NT2/D1 (cell line): ENCODE measurements around the gene GPR108.
"Not testable (repeated sequence)": the region's sequence is repeated elsewhere in the genome, so short reads cannot be mapped to it uniquely, and the experiment has no call there.

Experiments
- DNase-seq: peaks from one replicate; pipeline ENCODE4 v3.0.0-alpha.2; 2011; ENCODE audit warnings: low read depth, low spot score
- H3K27me3 ChIP-seq: 2 replicates; pipeline ENCODE4 v1.6.0; 2011; ENCODE audit warnings: mild to moderate bottlenecking; ENCODE audit not compliant: insufficient read length, insufficient read depth
- H3K36me3 ChIP-seq: 2 replicates; pipeline ENCODE4 v1.6.1; 2011; ENCODE audit warnings: mild to moderate bottlenecking, low read length, mixed read lengths; ENCODE audit not compliant: insufficient read depth, insufficient read length
- H3K4me1 ChIP-seq: 2 replicates; pipeline ENCODE4 v1.5.1; 2011; ENCODE audit not compliant: insufficient read depth, insufficient read length
- H3K4me3 ChIP-seq: 2 replicates; pipeline ENCODE4 v1.5.1; 2011; ENCODE audit warnings: low read depth; ENCODE audit not compliant: insufficient read length
- H3K9ac ChIP-seq: 2 replicates; pipeline ENCODE4 v1.6.0; 2011; ENCODE audit warnings: low read depth; ENCODE audit not compliant: insufficient read length
- H3K9me3 ChIP-seq: 2 replicates; pipeline ENCODE4 v1.5.1; 2011; ENCODE audit warnings: mild to moderate bottlenecking, low read length; ENCODE audit not compliant: insufficient read depth
- SUZ12 ChIP-seq: IDR thresholded peaks from 2 replicates; pipeline ENCODE4 v1.6.1; 2011; ENCODE audit not compliant: insufficient read length, insufficient read depth; ENCODE audit errors: extremely low read depth
- YY1 ChIP-seq: IDR thresholded peaks from 2 replicates; pipeline ENCODE4 v1.6.1; 2011; ENCODE audit not compliant: insufficient read length, insufficient read depth
- ZNF274 ChIP-seq: IDR thresholded peaks from 2 replicates; pipeline ENCODE4 v1.6.1; 2011; ENCODE audit warnings: mild to moderate bottlenecking, low read depth, low read length

GPR108 gene

DNA sequence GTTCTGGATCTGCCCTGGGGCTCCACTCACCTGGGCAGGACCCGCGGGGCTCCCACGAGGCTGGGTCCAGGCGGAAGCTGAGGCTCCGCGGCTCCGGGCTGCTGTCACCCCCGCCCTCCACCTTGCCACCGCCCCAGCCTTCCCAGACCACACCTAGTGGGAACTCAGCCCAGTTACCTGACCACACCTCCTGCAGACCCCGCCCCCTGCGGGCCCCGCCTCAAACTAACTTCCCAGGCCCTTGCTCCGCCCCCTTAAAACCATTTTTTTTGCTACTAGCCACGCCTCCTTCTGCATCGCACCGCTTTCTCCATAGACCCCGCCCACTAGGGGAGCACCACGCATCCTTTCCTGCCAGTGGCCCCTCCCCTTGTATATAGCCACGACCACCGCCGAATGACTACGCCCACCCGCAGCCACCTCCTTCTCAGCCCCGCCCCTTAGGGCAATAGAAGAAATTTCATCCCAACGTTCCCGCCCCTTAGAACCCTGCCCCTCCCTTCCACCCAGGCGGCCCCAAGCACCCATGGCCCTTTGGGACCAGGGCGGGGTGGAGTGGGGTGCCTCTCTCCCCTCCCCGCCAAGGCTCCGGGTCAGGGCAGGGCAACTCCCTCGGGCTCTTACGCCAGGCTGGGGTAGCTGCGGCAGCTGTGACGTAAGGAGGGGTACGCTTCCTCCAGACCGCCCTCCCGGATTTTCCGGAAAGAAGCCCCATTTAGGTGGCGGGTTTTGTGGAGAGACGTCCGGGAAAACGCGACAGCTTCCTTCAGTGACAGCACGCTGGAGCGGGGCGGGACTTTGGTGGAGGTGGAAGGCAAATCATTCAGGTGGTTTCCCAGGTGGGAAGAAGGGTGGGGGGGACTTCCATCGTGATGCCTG lies 30.2 kb upstream of the GPR108 start, which contains the start of gene SH2D3A:
Gene SH2D3A (minus strand): TSS at position 79 of the 879 bp plus-strand sequence. CDS start 3,687 bp downstream, outside the sequence.
- peak within 1 kb of the TSS; percentile 86 for H3K4me3 ChIP-seq

DNA sequence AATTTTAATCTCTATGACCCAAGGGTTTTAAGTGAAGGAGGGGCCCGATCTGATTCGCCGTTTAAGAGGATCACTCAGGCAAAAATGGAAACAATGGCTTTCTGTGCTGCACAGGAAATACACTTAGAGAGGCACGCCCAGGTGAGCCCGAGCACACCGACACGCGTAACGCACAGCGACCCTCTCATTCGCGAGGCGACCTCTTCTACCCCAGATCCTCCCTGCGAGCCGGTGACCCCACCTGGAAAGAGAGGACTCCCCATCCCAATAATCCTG lies 29.6 kb upstream of the GPR108 start:
- H3K4me3 ChIP-seq: peak overlapping the region; percentile 86
- H3K27me3 ChIP-seq: peaks cover 12% of the 10 kb centered on the region
- peaks cover 8% of the 10 kb centered on the region for H3K4me1 ChIP-seq
- no peak for DNase-seq
- H3K9me3 ChIP-seq: no peaks in the 10 kb centered on the region
- H3K9ac ChIP-seq: peak overlapping the region; percentile 88
- H3K36me3 ChIP-seq: no peaks in the 10 kb centered on the region
- no peak for TF ChIP-seq ZNF274
- no peak for TF ChIP-seq SUZ12

More for the DNA sequence above, 30.2 kb upstream of the GPR108 start, which contains the start of gene SH2D3A:
- Histone ChIP-seq H3K9ac (peak within 1 kb of the TSS; percentile 88), H3K9me3 (no peaks in the 10 kb centered on the region), H3K36me3 (no peaks in the 10 kb centered on the region), H3K27me3 (peaks cover 12% of the 10 kb centered on the region), H3K4me1 (peaks cover 8% of the 10 kb centered on the region)
- DNase-seq: peak; percentile 86
- TF ChIP-seq YY1 (no peak), ZNF274 (no peak), SUZ12 (no peak)

GRCh38 chr19:6766357-6767080 lies 29.1 kb upstream of the GPR108 start:
- TF ChIP-seq ZNF274 (no peak), SUZ12 (no peak), YY1 (no peak)
- no peak for DNase-seq
- Histone ChIP-seq H3K9ac (peak overlapping the region; percentile 88), H3K36me3 (no peaks in the 10 kb centered on the region), H3K4me3 (peak overlapping the region; percentile 86), H3K4me1 (peaks cover 8% of the 10 kb centered on the region), H3K9me3 (0 out of 2 replicates have a peak, but pooled peaks cover 2% of the 10 kb centered on the region), H3K27me3 (peaks cover 12% of the 10 kb centered on the region)

DNA sequence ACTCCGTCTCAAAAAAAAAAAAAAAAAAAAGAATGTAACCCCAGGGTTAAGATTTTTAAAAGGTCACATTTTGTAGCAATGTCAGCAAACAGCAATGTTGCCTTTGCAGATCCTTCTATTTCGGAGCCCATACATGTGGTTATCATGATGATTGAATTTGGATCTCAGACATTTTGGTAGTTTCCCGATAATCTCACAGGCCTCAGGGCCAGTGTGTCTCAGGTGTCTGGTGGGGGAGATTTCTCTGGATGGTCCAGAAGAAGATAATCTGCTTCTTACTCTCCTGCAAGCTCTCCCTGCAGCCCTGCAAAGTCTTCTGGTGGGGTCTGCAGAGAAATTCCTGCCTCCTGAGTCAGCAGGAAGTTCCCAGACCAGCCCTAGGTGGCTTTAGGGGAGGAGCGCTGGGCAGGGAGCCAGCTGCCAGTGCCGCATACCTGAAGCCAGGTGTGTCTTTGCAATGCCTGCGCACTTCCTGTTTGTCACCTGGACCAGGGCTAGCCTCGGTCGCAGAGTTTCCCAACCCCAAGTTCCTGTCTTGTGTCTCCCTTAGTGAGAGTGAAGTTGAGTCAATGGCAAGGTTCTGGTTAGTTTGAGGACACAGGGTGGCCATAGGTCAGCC lies 28.5 kb upstream of the GPR108 start:
- Histone ChIP-seq H3K9ac (peak overlapping the region; percentile 7), H3K4me1 (peaks cover 8% of the 10 kb centered on the region), H3K27me3 (peaks cover 12% of the 10 kb centered on the region), H3K4me3 (peak overlapping the region; percentile 86), H3K9me3 (peaks cover 8% of the 10 kb centered on the region; the same call in 1 of the 2 replicates), H3K36me3 (no peaks in the 10 kb centered on the region)
- DNase-seq: peak; percentile 70
- TF ChIP-seq YY1: no peak
- no peak for TF ChIP-seq SUZ12
- no peak for TF ChIP-seq ZNF274

GRCh38 chr19:6762253-6762797 lies 24.9 kb upstream of the GPR108 start:
- H3K9ac ChIP-seq, H3K4me3 ChIP-seq, DNase-seq, H3K4me1 ChIP-seq, H3K36me3 ChIP-seq: not testable (repeated sequence)
- H3K9me3 ChIP-seq: peaks cover 13% of the 10 kb centered on the region; the same call in 1 of the 2 replicates
- H3K27me3 ChIP-seq: peaks cover 12% of the 10 kb centered on the region

DNA sequence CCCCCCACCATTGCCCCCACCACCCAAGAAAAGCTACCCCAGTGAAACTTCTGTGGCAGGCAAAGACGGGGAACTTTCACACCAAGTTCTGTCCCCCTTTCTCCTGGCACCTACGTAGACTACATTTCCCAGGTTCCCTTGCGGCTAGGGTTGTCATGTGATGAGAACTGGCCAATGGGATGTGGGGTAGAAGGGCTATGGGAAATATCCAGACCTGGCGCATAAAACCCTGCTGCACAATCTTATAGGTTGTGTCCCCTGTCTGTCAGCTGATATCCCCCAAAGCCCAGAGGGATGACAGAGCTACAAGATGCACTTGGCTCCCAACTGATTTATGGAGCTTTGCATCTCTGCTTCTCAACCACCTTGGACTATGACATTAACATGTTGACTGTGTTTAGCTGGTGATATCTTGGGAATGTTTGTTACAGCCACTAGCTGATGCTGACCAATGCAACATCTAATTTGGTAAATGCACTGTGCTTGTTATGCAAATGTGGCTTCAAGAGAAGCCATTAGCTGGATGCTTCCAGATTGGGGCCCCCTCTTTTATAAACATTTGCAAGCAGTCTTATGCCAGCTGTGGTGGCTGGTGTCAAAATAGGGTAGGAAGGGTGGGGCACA lies 23.8 kb upstream of the GPR108 start:
- DNase-seq: no peak
- H3K4me1 ChIP-seq: peaks cover 2% of the 10 kb centered on the region
- no peak overlapping the region for H3K9ac ChIP-seq
- peaks cover 4% of the 10 kb centered on the region for H3K36me3 ChIP-seq
- H3K27me3 ChIP-seq: peaks cover 2% of the 10 kb centered on the region
- peaks cover 13% of the 10 kb centered on the region; the same call in 1 of the 2 replicates for H3K9me3 ChIP-seq
- no peak overlapping the region for H3K4me3 ChIP-seq
- TF ChIP-seq YY1 (no peak), ZNF274 (no peak), SUZ12 (no peak)
